Prostate gland (tissue), 2 donors: ENCODE data around the gene NMUR2.

Experiments
- POLR2A ChIP-seq: fragments of 450-650 bp; IDR thresholded peaks from one replicate; pipeline ENCODE4 v1.6.1; 2016; ENCODE audit warnings: antibody characterized with exemption, mild to moderate bottlenecking
- POLR2AphosphoS5 ChIP-seq: sonication (generic); formaldehyde crosslinking; IDR thresholded peaks from one replicate; pipeline ENCODE4 v1.6.1; 2017; ENCODE audit warnings: antibody characterized with exemption
- TF ChIP-seq, protein P1 (sequence below), 4 experiments: fragments of 200-600 bp in 2 of 4; fragments of 450-650 bp in 2 of 4; sonication (generic) in 2 of 4; IDR thresholded peaks; 1 replicate in 3 of 4; 2 replicates in 1 of 4; pipeline ENCODE4 v1.5.1; 2016 to 2019; ENCODE audit warnings: antibody characterized with exemption in 4 of 4, mild to moderate bottlenecking in 2 of 4, moderate library complexity in 2 of 4

DNA sequence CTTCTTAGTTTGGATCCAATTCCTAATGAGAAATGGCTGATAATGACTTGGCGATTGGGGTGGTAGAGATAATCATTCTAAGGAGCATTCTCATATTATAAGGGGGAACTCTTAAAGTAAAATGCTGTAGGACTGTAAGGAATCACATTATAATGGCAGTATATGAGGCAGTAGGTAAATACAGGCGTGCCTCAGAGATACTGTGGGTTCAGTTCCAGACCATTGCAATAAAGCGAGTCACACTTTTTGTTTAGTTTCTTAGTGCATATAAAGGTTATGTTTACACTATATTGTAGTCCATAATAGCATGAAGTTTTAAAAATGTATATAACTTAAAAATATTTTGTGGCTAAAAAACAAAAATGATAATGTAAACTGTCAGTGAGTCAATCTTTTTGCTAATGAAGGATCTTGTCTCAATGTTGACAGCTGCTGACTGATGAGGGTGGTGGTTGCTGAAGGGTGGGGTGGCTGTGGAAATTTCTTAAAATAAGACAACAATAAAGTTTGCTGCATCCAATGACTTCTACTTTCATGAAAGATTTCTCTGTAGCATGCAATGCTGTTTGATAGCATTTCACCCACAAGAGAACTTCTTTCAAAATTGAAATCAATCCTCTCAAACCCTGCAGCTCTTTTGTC lies 15.8 kb downstream of the NMUR2 start:
- TF ChIP-seq, protein P1, sequence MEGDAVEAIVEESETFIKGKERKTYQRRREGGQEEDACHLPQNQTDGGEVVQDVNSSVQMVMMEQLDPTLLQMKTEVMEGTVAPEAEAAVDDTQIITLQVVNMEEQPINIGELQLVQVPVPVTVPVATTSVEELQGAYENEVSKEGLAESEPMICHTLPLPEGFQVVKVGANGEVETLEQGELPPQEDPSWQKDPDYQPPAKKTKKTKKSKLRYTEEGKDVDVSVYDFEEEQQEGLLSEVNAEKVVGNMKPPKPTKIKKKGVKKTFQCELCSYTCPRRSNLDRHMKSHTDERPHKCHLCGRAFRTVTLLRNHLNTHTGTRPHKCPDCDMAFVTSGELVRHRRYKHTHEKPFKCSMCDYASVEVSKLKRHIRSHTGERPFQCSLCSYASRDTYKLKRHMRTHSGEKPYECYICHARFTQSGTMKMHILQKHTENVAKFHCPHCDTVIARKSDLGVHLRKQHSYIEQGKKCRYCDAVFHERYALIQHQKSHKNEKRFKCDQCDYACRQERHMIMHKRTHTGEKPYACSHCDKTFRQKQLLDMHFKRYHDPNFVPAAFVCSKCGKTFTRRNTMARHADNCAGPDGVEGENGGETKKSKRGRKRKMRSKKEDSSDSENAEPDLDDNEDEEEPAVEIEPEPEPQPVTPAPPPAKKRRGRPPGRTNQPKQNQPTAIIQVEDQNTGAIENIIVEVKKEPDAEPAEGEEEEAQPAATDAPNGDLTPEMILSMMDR (IDR thresholded peaks at IDR 0.05): no peak
- TF ChIP-seq POLR2A (no peak), POLR2AphosphoS5 (no peak)
